Natural killer cell (primary cell): Measurements from ENCODE around the gene CIB2. TPM values are rescaled to one million over a fixed set of nuclear protein-coding genes. Genes with fewer than 3 reads are reported as not detected.

ENCODE experiments used
- ATAC-seq, 3 donors: fragments of 150-1000 bp in 2 of 3; fragments of 200-7000 bp in 1 of 3; cut with Tn5 transposase; 1 replicate in 1 of 3; 2 replicates in 2 of 3; pipeline ENCODE4 v1.10.0; 2021; ENCODE audit warnings: mild to moderate bottlenecking in 2 of 3, moderate library complexity in 2 of 3
- DNase-seq, 2 donors: peaks; one replicate each; pipeline versions ENCODE4 v3.0.0 to v3.0.0-alpha.2; 2013 to 2021; ENCODE audit warnings: mixed read lengths in 1 of 2
- H3K27ac ChIP-seq: one replicate; pipeline ENCODE4 v1.5.1; 2013; ENCODE audit warnings: mild to moderate bottlenecking, low read length
- H3K27me3 ChIP-seq: one replicate; pipeline ENCODE4 v1.6.1; 2013; ENCODE audit warnings: low read length; ENCODE audit not compliant: control insufficient read depth, insufficient read depth
- H3K36me3 ChIP-seq: one replicate; pipeline ENCODE4 v1.6.1; 2013; ENCODE audit warnings: low read length; ENCODE audit not compliant: control insufficient read depth, insufficient read depth
- H3K4me1 ChIP-seq: one replicate; pipeline ENCODE4 v1.6.1; 2013; ENCODE audit warnings: low read length; ENCODE audit not compliant: control insufficient read depth, insufficient read depth
- H3K4me3 ChIP-seq: one replicate; pipeline ENCODE4 v1.5.1; 2013; ENCODE audit warnings: low read length
- H3K9me3 ChIP-seq: one replicate; pipeline ENCODE4 v1.6.1; 2013; ENCODE audit warnings: low read length; ENCODE audit not compliant: control insufficient read depth, insufficient read depth
- H3K27ac Mint-ChIP-seq, 2 donors: one replicate each; pipeline ENCODE4 v1.8.0; 2022; ENCODE audit warnings: mild to moderate bottlenecking in 2 of 2, mixed read lengths in 2 of 2, moderate library complexity in 1 of 2
- H3K27me3 Mint-ChIP-seq, 2 donors: one replicate each; pipeline ENCODE4 v1.8.0; 2022; ENCODE audit warnings: low read depth in 2 of 2, mixed read lengths in 2 of 2
- H3K36me3 Mint-ChIP-seq: one replicate; pipeline ENCODE4 v1.8.0; 2022; ENCODE audit warnings: mixed read lengths
- H3K4me1 Mint-ChIP-seq, 2 donors: one replicate each; pipeline ENCODE4 v1.8.0; 2022; ENCODE audit warnings: mixed read lengths in 2 of 2
- H3K4me3 Mint-ChIP-seq: one replicate; pipeline ENCODE4 v1.8.0; 2022; ENCODE audit warnings: mild to moderate bottlenecking, moderate library complexity, mixed read lengths
- H3K9me3 Mint-ChIP-seq, 2 donors: one replicate each; pipeline ENCODE4 v1.8.0; 2022; ENCODE audit warnings: mixed read lengths in 2 of 2
- WGBS: methylation state at CpG from one replicate; pipeline ENCODE4 v1.1.7; 2013; ENCODE audit warnings: missing lambda C conversion rate; ENCODE audit not compliant: insufficient coverage; 5-methylcytosine and 5-hydroxymethylcytosine counted together
- intact Hi-C: fragments of 100-400 bp; cut with micrococcal nuclease; formaldehyde crosslinking; loops from one replicate; pipeline ENCODE4 v1.14.2; 2022
- total RNA-seq, 4 donors: library from RNA; stranded (reverse); fragments of 120-200 nt in 1 of 4; gene quantifications; one replicate each; pipeline versions ENCODE4 v1.2.3 to v1.2.4, GENCODE V29; 2013 to 2022
- TF ChIP-seq, protein P1 (sequence below): fragments of 200-600 bp; IDR thresholded peaks from one replicate; pipeline ENCODE4 v1.8.0; 2022; ENCODE audit warnings: antibody characterized with exemption

Gene CIB2
- total RNA-seq, 3 donors from 2014 or later (not counting 1 experiment from before 2014, with no cell fraction given) = 0.25 to 1.5 (median 0.99) TPM

DNA sequence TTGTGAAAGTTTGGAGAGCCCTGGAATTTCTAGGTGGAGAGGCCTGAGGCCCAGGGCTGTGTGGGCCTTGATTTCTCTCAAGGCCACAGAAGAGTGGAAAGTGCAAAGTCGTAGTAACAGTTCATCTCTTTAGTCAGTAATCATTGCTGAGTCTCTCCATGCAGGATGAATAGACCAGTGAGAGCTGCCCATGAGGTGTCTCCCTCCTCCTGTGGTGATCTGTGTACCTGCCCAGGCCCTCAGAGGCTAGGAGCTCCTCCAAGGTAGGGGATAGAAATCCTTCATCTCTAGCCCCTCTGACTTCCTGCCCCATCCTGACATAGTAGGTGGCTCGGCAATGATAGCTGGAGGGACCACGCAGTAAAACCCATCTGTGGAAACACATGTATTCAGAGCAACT lies 11.1 kb upstream of the CIB2 start:
- Histone ChIP-seq H3K4me3 (no peak overlapping the region), H3K36me3 (no peaks in the 10 kb centered on the region), H3K4me1 (no peaks in the 10 kb centered on the region), H3K27ac (no peak overlapping the region), H3K27me3 (no peaks in the 10 kb centered on the region), H3K9me3 (no peaks in the 10 kb centered on the region)
- H3K27ac Mint-ChIP-seq = no peak overlapping the region
- no peak for DNase-seq
- H3K4me1 Mint-ChIP-seq = peaks cover 2 to 3% of the 10 kb centered on the region in 2 donors
- no peak for ATAC-seq
- H3K4me3 Mint-ChIP-seq = no peak overlapping the region
- no peaks in the 10 kb centered on the region for H3K27me3 Mint-ChIP-seq
- WGBS = 92% methylated on average over 3 of the region's 3 CpGs
- H3K9me3 Mint-ChIP-seq = no peaks in the 10 kb centered on the region
- no peaks in the 10 kb centered on the region for H3K36me3 Mint-ChIP-seq
- TF ChIP-seq, protein P1, sequence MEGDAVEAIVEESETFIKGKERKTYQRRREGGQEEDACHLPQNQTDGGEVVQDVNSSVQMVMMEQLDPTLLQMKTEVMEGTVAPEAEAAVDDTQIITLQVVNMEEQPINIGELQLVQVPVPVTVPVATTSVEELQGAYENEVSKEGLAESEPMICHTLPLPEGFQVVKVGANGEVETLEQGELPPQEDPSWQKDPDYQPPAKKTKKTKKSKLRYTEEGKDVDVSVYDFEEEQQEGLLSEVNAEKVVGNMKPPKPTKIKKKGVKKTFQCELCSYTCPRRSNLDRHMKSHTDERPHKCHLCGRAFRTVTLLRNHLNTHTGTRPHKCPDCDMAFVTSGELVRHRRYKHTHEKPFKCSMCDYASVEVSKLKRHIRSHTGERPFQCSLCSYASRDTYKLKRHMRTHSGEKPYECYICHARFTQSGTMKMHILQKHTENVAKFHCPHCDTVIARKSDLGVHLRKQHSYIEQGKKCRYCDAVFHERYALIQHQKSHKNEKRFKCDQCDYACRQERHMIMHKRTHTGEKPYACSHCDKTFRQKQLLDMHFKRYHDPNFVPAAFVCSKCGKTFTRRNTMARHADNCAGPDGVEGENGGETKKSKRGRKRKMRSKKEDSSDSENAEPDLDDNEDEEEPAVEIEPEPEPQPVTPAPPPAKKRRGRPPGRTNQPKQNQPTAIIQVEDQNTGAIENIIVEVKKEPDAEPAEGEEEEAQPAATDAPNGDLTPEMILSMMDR = no peak
- intact Hi-C loops = no loop called here

DNA sequence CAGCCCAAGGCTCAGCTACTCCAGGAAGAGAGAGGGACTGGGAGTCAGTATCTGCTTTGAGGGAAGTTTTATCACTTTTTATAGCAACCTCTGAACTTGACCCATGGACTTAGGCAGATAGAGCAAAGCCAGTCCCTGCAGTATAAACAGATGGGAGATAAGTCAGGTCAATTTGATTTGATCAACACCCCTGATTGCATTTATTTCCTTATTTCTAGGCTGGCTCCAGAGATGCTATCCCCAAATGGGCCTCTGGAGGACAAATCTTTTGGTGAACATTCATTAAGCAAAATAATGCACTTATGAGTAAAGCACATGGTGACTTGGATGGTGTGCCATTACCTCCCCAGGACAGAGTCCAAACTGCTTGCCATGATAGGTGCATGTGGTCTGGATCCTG lies 9.0 kb upstream of the CIB2 start:
- no peak for DNase-seq
- TF ChIP-seq, protein P1 = no peak
- Mint-ChIP-seq H3K36me3 (no peaks in the 10 kb centered on the region), H3K9me3 (no peaks in the 10 kb centered on the region), H3K27ac (no peak overlapping the region), H3K27me3 (no peaks in the 10 kb centered on the region), H3K4me3 (no peak overlapping the region), H3K4me1 (no peaks in the 10 kb centered on the region)
- Histone ChIP-seq H3K27ac (no peak overlapping the region), H3K27me3 (no peaks in the 10 kb centered on the region), H3K9me3 (no peaks in the 10 kb centered on the region), H3K4me3 (no peak overlapping the region), H3K4me1 (no peaks in the 10 kb centered on the region), H3K36me3 (no peaks in the 10 kb centered on the region)
- intact Hi-C loops = no loop called here
- no peak for ATAC-seq

DNA sequence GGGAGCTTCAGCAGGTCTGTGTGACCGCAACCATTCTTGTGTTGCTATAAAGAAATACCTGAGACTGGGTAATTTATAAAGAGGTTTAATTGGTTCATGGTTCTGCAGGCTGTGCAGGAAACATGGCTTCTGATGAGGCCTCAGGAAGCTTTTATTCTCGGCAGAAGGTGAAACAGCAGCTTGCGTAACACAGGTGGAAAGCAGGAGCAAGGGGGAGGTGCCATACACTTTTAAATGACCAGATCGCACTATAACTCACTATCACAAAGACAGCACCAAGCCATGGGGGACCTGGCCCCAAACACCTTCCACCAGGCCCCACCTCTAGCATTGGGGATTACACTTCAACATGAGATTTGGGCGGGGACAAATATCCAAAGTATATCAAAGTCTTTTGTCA lies 8.3 kb upstream of the CIB2 start:
- no peak for DNase-seq
- Mint-ChIP-seq H3K27me3 (no peaks in the 10 kb centered on the region), H3K4me1 (no peaks in the 10 kb centered on the region), H3K36me3 (no peaks in the 10 kb centered on the region), H3K9me3 (no peaks in the 10 kb centered on the region), H3K27ac (no peak overlapping the region), H3K4me3 (no peak overlapping the region)
- intact Hi-C loops = no loop called here
- Histone ChIP-seq H3K9me3 (no peaks in the 10 kb centered on the region), H3K4me1 (no peaks in the 10 kb centered on the region), H3K27ac (no peak overlapping the region), H3K4me3 (no peak overlapping the region), H3K27me3 (no peaks in the 10 kb centered on the region), H3K36me3 (no peaks in the 10 kb centered on the region)
- WGBS = 93% methylated on average over 5 of the region's 5 CpGs
- ATAC-seq = no peak
- TF ChIP-seq, protein P1 = no peak

DNA sequence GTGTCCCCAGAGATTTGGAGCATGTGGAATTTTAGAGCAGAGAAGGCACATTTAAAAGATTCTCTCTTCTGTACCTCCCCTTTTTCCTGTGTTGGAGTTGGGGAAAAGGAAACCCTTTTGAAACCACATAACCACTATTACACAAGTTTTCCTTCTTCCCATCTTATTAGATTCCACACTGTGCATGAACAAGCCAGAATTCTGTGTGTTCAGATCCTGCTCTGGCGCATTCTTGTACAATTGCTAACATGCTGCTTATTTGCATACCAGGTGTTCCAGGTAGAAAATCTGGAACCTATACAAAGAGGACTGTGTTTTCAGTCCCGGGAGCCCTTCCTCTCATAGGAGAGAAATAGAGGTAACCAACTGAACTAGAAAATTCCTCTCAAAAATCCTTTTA lies 2.6 kb upstream of the CIB2 start:
- Mint-ChIP-seq H3K4me1 (peaks cover 5 to 24% of the 10 kb centered on the region in 2 donors), H3K9me3 (no peaks in the 10 kb centered on the region), H3K27ac (no peak overlapping the region), H3K4me3 (no peak overlapping the region), H3K36me3 (no peaks in the 10 kb centered on the region), H3K27me3 (no peaks in the 10 kb centered on the region)
- Histone ChIP-seq H3K4me1 (peaks cover 13% of the 10 kb centered on the region), H3K27ac (no peak overlapping the region), H3K4me3 (no peak overlapping the region), H3K27me3 (no peaks in the 10 kb centered on the region), H3K36me3 (no peaks in the 10 kb centered on the region), H3K9me3 (no peaks in the 10 kb centered on the region)
- intact Hi-C loops = no loop called here
- ATAC-seq = no peak
- TF ChIP-seq, protein P1 = no peak
- WGBS = 93% methylated on average over 2 of the region's 2 CpGs
- DNase-seq = no peak
